Smooth muscle cell (in vitro differentiated cells): ENCODE results near the gene SMAD7. TPM values are rescaled to one million over a fixed set of nuclear protein-coding genes. Genes with fewer than 3 reads are reported as not detected.

Source experiments
- DNase-seq: peaks from one replicate; lab custom pipeline; 2025; ENCODE audit not compliant: unreplicated experiment; lab: John Stamatoyannopoulos, UW
- H2AFZ ChIP-seq: fragments of 200-600 bp; sonication (generic); 2 replicates; pipeline ENCODE4 v1.6.0; 2016; ENCODE audit warnings: antibody characterized with exemption, low read depth, mild to moderate bottlenecking
- H3F3A ChIP-seq: fragments of 200-600 bp; sonication (generic); 2 replicates; pipeline ENCODE4 v1.6.0; 2017; ENCODE audit warnings: antibody characterized with exemption, low read depth
- H3K27ac ChIP-seq: fragments of 200-600 bp; sonication (generic); 2 replicates; pipeline ENCODE4 v1.5.1; 2016; ENCODE audit warnings: low read depth, mild to moderate bottlenecking
- H3K27me3 ChIP-seq: fragments of 200-600 bp; sonication (generic); 2 replicates; pipeline ENCODE4 v1.6.1; 2016; ENCODE audit warnings: low read depth, mild to moderate bottlenecking
- H3K36me3 ChIP-seq: fragments of 200-600 bp; sonication (generic); 2 replicates; pipeline ENCODE4 v1.5.1; 2016; ENCODE audit warnings: low read depth
- H3K4me1 ChIP-seq: fragments of 200-600 bp; sonication (generic); 2 replicates; pipeline ENCODE4 v1.5.1; 2016; ENCODE audit warnings: low read depth
- H3K4me2 ChIP-seq: fragments of 200-600 bp; sonication (generic); 2 replicates; pipeline ENCODE4 v1.6.0; 2016; ENCODE audit warnings: mild to moderate bottlenecking
- H3K4me3 ChIP-seq: fragments of 200-600 bp; sonication (generic); 2 replicates; pipeline ENCODE4 v1.5.1; 2016; ENCODE audit warnings: mild to moderate bottlenecking
- H3K79me2 ChIP-seq: fragments of 200-600 bp; sonication (generic); 2 replicates; pipeline ENCODE4 v1.6.0; 2016; ENCODE audit warnings: low read depth, mild to moderate bottlenecking
- H3K9ac ChIP-seq: fragments of 200-600 bp; sonication (generic); 2 replicates; pipeline ENCODE4 v1.6.0; 2016; ENCODE audit warnings: low read depth
- H3K9me3 ChIP-seq: fragments of 200-600 bp; sonication (generic); replicated peaks from 2 replicates; pipeline ENCODE4 v1.5.1; 2016; ENCODE audit warnings: low read depth
- H4K20me1 ChIP-seq: fragments of 200-600 bp; sonication (generic); 2 replicates; pipeline ENCODE4 v1.6.0; 2016; ENCODE audit warnings: low read depth
- WGBS: methylation state at CpG from one replicate; pipeline ENCODE4 v1.1.7; 2016; ENCODE audit warnings: low lambda C conversion rate; 5-methylcytosine and 5-hydroxymethylcytosine counted together
- polyA plus RNA-seq: library from polyadenylated mRNA; unstranded; fragments of >200 nt; fragmentation: Nextera tagmentation; extraction: Ambion mirVana; gene quantifications from 2 replicates; pipeline ENCODE4 v1.2.1, GENCODE V29; 2016
- total RNA-seq: library from RNA; depleted of rRNA; stranded (reverse); fragments of >200 nt; gene quantifications from 2 replicates; pipeline ENCODE4 v1.2.3, GENCODE V29; 2014
- TF ChIP-seq, protein P1 (sequence below): fragments of 200-600 bp; sonication (generic); IDR thresholded peaks from 2 replicates; pipeline ENCODE4 v1.5.1; 2017; ENCODE audit warnings: borderline replicate concordance, mild to moderate bottlenecking, antibody characterized with exemption; ENCODE audit not compliant: insufficient read depth, poor library complexity, severe bottlenecking

SMAD7 gene
- total and polyA plus RNA-seq, 2 experiments from 2014 or later = 114 to 134 TPM

DNA sequence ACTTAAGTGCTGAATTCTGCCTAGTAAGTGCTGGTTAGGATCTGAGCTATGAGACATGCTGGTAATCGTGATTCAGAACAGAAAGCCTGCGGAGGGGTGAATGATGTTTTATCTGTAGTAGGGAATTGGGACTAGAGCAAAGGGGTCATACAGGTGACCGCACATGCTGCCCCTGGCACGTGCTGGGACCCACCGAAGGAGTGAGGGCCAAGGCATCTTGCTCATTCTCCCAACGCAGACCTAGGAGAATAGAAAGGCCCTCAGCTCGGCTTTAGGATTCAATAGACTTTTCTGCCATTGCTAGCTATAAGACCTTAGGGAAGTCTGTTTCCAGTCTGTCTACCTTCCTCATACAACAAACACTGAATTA lies 8.8 kb upstream of the SMAD7 start:
- peak overlapping the region; percentile 96 for H3K27ac ChIP-seq
- H3K4me3 ChIP-seq = no peak overlapping the region
- H3F3A ChIP-seq = peaks cover 29% of the 10 kb centered on the region
- peaks cover 37% of the 10 kb centered on the region for H3K4me1 ChIP-seq
- no peak for DNase-seq
- no peaks in the 10 kb centered on the region for H3K27me3 ChIP-seq
- TF ChIP-seq, protein P1, sequence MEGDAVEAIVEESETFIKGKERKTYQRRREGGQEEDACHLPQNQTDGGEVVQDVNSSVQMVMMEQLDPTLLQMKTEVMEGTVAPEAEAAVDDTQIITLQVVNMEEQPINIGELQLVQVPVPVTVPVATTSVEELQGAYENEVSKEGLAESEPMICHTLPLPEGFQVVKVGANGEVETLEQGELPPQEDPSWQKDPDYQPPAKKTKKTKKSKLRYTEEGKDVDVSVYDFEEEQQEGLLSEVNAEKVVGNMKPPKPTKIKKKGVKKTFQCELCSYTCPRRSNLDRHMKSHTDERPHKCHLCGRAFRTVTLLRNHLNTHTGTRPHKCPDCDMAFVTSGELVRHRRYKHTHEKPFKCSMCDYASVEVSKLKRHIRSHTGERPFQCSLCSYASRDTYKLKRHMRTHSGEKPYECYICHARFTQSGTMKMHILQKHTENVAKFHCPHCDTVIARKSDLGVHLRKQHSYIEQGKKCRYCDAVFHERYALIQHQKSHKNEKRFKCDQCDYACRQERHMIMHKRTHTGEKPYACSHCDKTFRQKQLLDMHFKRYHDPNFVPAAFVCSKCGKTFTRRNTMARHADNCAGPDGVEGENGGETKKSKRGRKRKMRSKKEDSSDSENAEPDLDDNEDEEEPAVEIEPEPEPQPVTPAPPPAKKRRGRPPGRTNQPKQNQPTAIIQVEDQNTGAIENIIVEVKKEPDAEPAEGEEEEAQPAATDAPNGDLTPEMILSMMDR = no peak
- H2AFZ ChIP-seq = no peak overlapping the region
- H3K9me3 ChIP-seq = no peaks in the 10 kb centered on the region
- H3K9ac ChIP-seq = peak overlapping the region; percentile 79
- H4K20me1 ChIP-seq = no peaks in the 10 kb centered on the region
- peaks cover 13% of the 10 kb centered on the region for H3K79me2 ChIP-seq
- no peaks in the 10 kb centered on the region for H3K36me3 ChIP-seq
- WGBS = 44% methylated on average over 7 of the region's 7 CpGs
- H3K4me2 ChIP-seq = peak overlapping the region; percentile 73

DNA sequence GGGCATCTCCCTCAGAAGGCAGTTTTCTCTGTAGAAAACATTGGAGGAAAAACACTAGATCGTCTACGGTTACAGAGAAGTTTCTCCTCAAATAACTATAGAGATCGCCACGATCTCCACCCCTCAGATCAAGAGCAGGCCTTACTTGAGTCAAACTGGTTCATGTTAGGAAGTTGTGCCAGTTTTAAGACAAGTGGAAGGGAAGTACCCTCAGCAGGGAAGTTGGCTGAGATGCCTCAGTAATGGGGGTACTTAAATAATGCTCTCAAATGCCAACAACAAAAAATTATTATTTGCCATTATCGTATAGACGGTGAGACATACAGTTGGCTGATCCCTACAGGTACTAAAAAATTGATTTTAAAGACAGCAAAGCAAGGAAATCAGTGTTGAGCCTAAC lies 8.2 kb upstream of the SMAD7 start:
- peak overlapping the region; percentile 73 for H3K4me2 ChIP-seq
- 92% methylated on average over 6 of the region's 6 CpGs for WGBS
- no peak overlapping the region for H3K4me3 ChIP-seq
- no peaks in the 10 kb centered on the region for H3K9me3 ChIP-seq
- peak overlapping the region; percentile 96 for H3K27ac ChIP-seq
- peak overlapping the region; percentile 79 for H3K9ac ChIP-seq
- H3F3A ChIP-seq = peaks cover 27% of the 10 kb centered on the region
- H3K4me1 ChIP-seq = peaks cover 37% of the 10 kb centered on the region
- TF ChIP-seq, protein P1 = no peak
- no peaks in the 10 kb centered on the region for H3K36me3 ChIP-seq
- H3K79me2 ChIP-seq = peaks cover 18% of the 10 kb centered on the region
- no peak overlapping the region for H2AFZ ChIP-seq
- no peaks in the 10 kb centered on the region for H4K20me1 ChIP-seq
- H3K27me3 ChIP-seq = no peaks in the 10 kb centered on the region
- no peak for DNase-seq

GRCh38 chr18:48957616-48958015 lies 6.9 kb upstream of the SMAD7 start:
- no peak for DNase-seq
- peaks cover 29% of the 10 kb centered on the region for H3F3A ChIP-seq
- H3K27ac ChIP-seq = peak overlapping the region; percentile 100
- TF ChIP-seq, protein P1 = no peak
- no peaks in the 10 kb centered on the region for H4K20me1 ChIP-seq
- H3K4me3 ChIP-seq = no peak overlapping the region
- no peak overlapping the region for H3K4me2 ChIP-seq
- no peaks in the 10 kb centered on the region for H3K9me3 ChIP-seq
- H3K4me1 ChIP-seq = peaks cover 41% of the 10 kb centered on the region
- H3K79me2 ChIP-seq = peaks cover 24% of the 10 kb centered on the region
- H3K9ac ChIP-seq = no peak overlapping the region
- WGBS = 94% methylated on average over 4 of the region's 4 CpGs
- no peaks in the 10 kb centered on the region for H3K36me3 ChIP-seq
- no peaks in the 10 kb centered on the region for H3K27me3 ChIP-seq
- no peak overlapping the region for H2AFZ ChIP-seq

- Histone ChIP-seq H3K27me3 (no peaks in the 10 kb centered on the region), H3F3A (peaks cover 29% of the 10 kb centered on the region), H3K9ac (no peak overlapping the region), H3K4me1 (peaks cover 41% of the 10 kb centered on the region), H3K27ac (peak overlapping the region; percentile 100), H3K9me3 (no peaks in the 10 kb centered on the region), H2AFZ (no peak overlapping the region), H3K4me2 (peak overlapping the region; percentile 57), H3K36me3 (no peaks in the 10 kb centered on the region), H4K20me1 (no peaks in the 10 kb centered on the region), H3K4me3 (no peak overlapping the region), H3K79me2 (peaks cover 24% of the 10 kb centered on the region)
- WGBS = 79% methylated on average over 8 of the region's 8 CpGs
- TF ChIP-seq, protein P1 = no peak
- DNase-seq = no peak
Observed at GRCh38 chr18:48957136-48957535, 6.4 kb upstream of the SMAD7 start.
